Measurements from ENCODE around the gene TTL.
"Not testable (repeated sequence)": the region's sequence is repeated elsewhere in the genome, so short reads cannot be mapped to it uniquely, and the experiment has no call there.

Gene TTL

GRCh38 chr2:112476434-112476833 is 5.5 kb upstream of the TTL start:
- no peak for DNase-seq

- DNase-seq, result no peak
Observed at GRCh38 chr2:112480530-112481049, 1.4 kb upstream of the TTL start.

GRCh38 chr2:112481050-112481527 is 867 bp upstream of the TTL start:
- DNase-seq, result peak; percentile 58

GRCh38 chr2:112482309-112483041 is 519 bp downstream of the TTL start:
- DNase-seq, result no peak

- no peak for DNase-seq
Observed at GRCh38 chr2:112483042-112483473, 1.1 kb downstream of the TTL start.

GRCh38 chr2:112483831-112484230 is 1.9 kb downstream of the TTL start:
- DNase-seq, result no peak

GRCh38 chr2:112485849-112486248 is 3.9 kb downstream of the TTL start:
- no peak for DNase-seq

- DNase-seq, result no peak
Observed at GRCh38 chr2:112486895-112487294, 4.9 kb downstream of the TTL start.

GRCh38 chr2:112487444-112487961 is 5.5 kb downstream of the TTL start:
- DNase-seq, result no peak

- DNase-seq, result no peak
Observed at GRCh38 chr2:112488201-112488600, 6.2 kb downstream of the TTL start.

GRCh38 chr2:112491946-112492345 is 10.0 kb downstream of the TTL start:
- no peak for DNase-seq

- no peak for DNase-seq
Observed at GRCh38 chr2:112493048-112493447, 11.1 kb downstream of the TTL start.

GRCh38 chr2:112493858-112494648 is 12.1 kb downstream of the TTL start:
- no peak for DNase-seq

GRCh38 chr2:112494828-112495227 is 12.9 kb downstream of the TTL start:
- DNase-seq, result no peak

GRCh38 chr2:112495878-112496277 is 13.9 kb downstream of the TTL start:
- DNase-seq, result not testable (repeated sequence)

- DNase-seq, result not testable (repeated sequence)
Observed at GRCh38 chr2:112500850-112501484, 19.0 kb downstream of the TTL start.

- DNase-seq, result not testable (repeated sequence)
Observed at GRCh38 chr2:112509239-112509998, 27.5 kb downstream of the TTL start.

- DNase-seq, result no peak
Observed at GRCh38 chr2:112516801-112517200, 34.8 kb downstream of the TTL start.

- DNase-seq, result no peak
Observed at GRCh38 chr2:112518807-112519206, 36.9 kb downstream of the TTL start.

GRCh38 chr2:112519506-112519905 is 37.5 kb downstream of the TTL start:
- no peak for DNase-seq

GRCh38 chr2:112520234-112520783 is 38.4 kb downstream of the TTL start:
- DNase-seq, result no peak

GRCh38 chr2:112523291-112523777 is 41.4 kb downstream of the TTL start:
- no peak for DNase-seq

All from GF-D8 (cell line).